HG03521 (cell line): ENCODE results near the gene CACNB2.

Experiments used
- ATAC-seq: cut with Tn5 transposase; IDR thresholded peaks from one replicate; pipeline ENCODE4 v1.9.1; 2021; ENCODE audit warnings: mild to moderate bottlenecking, moderate library complexity; ENCODE audit not compliant: unreplicated experiment

The CACNB2 gene

GRCh38 chr10:18224626-18225445, 84.6 kb downstream of the CACNB2 start:
- ATAC-seq = no peak

DNA sequence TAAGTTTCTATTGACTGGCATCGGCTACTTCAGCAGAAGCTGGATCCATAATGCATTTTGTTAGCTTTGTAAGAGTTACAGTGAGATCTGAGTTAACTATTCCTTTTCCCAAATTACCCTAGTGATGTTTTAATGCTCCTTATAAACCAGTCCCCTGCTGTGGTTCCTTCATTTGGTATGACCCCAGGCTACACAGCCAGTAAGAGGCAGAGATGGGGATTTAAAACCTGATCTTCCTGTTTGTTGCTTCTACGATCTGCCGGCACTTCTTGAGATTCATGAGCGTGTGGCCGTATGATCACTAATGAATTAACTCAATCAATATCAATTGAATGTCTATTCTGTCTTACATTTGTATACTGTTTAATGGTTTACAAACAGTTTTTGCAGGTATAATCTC, 86.1 kb downstream of the CACNB2 start:
- ATAC-seq = no peak

DNA sequence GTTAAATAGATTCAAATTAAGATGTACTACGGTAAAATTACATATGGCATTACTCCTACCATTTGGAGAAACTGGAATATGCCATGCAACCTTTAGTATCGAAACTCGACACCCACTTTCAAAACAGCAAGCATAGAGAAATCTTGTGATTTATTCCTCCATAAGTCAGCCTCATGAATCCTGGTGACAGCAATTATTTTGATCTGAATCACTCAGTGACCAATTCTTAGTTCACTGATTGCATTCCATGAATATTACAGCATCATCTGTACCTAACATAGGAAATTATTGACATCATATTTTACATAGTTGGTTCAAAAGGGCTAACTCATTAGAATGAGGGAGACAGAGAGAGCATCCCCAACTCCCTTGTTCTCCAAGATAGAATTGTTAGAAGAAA, 89.6 kb downstream of the CACNB2 start:
- ATAC-seq = no peak

DNA sequence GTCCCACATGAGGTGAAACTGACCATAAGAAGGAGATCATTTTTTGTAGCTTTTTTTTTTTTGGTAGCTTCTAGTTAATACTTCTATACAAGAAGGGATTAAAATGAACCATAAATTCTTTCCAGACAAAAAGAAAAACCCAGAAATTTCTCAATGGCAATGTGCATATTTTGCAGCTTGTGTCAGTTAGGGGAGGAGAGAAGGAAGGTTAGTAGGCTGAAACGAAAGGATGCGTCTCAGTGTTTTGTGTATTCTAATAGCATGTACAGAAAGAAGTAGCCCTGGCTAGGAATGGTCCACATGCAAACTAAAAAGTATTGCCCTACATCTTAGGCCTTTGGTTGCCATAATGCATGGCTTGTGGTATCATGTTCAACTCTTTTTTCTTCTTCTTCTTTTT, 90.6 kb downstream of the CACNB2 start:
- ATAC-seq = no peak

DNA sequence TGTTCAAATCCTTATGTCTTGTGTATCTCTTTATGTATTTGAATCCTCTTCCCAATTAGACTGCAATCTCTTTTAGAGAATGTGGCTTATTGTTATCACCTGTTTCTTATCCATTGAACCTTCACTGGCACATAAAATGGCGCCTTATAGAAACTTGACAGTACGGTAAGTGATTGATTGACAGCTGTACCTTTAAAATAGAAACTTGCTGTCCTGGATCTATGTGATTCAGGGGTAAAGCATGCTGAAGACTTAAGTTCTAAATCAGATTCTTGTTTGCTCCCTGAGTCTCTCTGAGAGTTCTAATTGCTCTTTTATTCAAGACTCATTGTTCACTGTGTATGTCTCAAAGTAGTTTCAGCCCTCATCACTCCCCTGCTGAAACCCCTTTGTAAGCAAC, 91.3 kb downstream of the CACNB2 start:
- no peak for ATAC-seq

DNA sequence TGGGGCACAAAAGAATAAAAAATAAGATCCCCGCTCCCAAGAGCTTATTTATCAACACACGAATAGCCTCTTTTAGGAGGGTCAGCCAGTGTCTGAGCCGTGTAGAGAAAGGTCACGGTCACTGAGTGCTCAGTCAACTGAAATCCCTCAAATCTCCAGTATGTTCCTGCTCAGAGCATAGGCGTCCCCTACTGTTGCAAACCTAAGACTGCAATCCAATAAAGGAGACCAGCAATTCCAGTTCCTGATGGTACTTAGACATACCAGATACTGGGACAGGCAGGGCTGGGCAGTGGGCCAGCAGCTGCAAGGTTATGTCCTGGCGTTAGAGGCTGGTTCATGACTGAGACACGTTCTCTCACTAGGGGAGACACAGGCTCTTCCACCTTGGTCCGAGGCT, 93.6 kb downstream of the CACNB2 start:
- ATAC-seq = no peak

DNA sequence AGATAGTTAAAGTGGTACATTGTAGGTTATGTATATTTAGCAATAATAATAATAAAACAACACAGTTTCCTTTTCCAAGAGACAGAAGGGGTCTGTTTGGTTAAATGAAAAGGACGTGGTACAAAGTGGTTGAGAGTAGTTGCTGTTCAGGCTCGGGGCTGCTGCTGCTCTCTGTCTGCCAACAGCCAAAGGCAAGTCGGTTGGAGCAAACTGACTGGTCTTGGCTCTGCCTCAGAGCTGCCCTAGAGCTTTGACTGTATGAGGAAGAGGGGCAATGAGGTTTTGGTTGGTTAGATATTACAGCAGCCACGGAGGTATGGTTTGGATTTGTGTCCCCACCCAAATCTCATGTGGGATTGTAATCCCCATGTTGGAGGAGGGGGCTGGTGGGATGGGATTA, 95.3 kb downstream of the CACNB2 start:
- ATAC-seq = no peak

DNA sequence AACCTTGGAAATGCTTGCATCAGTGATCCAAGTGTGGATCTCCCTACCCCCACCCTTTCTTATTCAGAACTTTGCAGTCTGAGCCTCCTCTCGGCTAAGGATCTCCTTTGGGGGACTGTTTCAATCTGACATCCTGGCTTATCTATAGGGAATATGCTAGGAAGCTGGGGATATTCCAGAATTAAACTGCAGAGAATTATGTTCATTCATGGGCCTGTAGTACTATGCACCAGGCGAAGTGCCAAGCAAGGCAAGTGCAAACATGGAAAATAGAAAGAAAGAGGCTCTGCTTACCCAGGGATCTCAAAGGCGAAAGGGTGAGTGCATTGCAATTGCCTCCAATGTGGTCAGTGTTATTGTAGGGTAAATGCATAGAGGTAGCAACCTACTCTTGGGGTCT, 96.5 kb downstream of the CACNB2 start:
- no peak for ATAC-seq

DNA sequence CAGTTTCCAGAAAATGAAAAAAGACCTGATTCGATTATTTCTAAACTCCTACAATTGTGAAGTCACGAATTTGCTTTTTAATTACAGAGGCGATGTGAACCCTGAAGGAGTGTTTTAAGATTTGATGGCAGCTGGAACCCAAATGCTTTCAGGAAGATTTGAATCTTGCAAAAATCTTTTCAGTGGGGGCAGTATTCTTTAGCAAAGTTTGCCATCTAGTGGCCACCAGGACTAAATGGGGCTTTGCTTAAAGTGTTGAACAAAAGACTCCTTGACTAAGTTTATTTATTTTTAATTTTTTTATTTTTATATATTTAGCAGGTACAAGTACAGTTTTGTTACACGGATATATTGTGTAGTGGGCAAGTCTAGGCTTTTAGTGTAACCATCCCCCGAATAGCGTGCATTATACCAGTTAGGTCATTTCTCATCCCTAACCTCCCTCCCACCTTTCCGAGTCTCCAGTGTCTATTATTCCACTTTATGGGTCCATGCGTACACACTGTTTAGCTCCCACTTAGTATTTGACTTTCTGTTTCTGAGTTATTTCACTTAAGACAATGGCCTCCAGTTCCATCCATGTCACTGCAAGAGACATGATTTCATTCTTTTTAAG, 98.8 kb downstream of the CACNB2 start:
- ATAC-seq = no peak

GRCh38 chr10:18240185-18240882, 100.1 kb downstream of the CACNB2 start:
- ATAC-seq = no peak

DNA sequence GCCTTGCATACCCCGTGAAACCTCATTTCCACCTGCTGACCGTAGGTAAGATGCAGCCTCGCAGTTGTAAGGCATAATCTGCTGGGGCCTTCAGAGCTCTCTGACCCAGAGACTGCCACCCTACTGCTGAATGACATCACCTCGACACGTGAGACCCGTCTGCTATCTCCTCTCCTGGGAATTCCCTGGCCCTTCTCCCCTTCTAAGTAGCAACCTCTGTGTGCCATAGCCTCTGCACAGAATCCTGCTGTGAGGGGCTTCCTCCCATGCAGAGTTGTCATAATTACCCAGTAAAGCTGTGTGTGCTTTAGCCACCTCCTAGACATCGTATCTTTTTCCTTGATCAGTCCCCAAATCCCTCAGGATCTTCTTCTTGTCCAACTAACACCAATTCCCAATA, 106.7 kb downstream of the CACNB2 start:
- no peak for ATAC-seq

DNA sequence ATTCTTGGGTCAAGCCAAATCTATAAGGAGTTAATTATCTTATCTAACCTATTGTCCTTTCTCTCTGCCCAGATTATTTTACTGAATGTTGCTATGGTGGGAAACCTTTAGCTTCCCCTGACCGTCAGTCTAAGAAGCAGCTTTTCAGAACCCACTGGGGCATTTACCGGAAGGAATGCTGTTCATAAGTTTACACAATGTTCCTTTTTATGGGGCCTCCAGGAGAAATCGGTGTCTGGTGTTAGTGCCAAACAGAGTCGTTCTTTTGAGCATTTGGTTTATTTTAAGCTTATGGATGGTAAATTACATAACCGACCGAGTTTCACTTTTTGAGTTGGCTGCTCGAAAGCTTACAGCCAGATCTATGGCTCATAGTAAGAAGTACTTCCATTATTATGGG, 111.9 kb downstream of the CACNB2 start:
- ATAC-seq = no peak

DNA sequence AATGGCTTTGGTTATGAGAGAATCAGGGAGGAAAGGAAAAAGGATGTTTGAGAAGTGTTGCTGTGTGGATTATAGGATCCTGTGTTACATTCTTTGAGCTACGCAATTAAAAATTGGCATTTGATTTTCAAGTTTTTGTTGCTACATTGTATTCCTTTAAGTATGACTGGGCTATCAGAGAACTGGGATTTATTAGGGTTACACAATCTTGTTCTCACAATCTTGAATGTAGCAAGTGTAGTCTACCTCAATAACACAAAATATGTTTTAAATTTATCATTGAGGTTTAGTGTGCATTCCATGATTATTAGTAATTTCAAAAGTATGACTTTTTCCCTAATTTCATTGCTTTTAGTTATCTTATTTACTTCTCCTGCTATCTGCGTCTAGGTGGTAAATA, 113.9 kb downstream of the CACNB2 start:
- ATAC-seq = no peak

- ATAC-seq = no peak
Measured at GRCh38 chr10:18254692-18255091, 114.5 kb downstream of the CACNB2 start.

- ATAC-seq = no peak
Measured at GRCh38 chr10:18260310-18260922, 120.2 kb downstream of the CACNB2 start.

GRCh38 chr10:18261063-18261610, 120.9 kb downstream of the CACNB2 start:
- no peak for ATAC-seq

DNA sequence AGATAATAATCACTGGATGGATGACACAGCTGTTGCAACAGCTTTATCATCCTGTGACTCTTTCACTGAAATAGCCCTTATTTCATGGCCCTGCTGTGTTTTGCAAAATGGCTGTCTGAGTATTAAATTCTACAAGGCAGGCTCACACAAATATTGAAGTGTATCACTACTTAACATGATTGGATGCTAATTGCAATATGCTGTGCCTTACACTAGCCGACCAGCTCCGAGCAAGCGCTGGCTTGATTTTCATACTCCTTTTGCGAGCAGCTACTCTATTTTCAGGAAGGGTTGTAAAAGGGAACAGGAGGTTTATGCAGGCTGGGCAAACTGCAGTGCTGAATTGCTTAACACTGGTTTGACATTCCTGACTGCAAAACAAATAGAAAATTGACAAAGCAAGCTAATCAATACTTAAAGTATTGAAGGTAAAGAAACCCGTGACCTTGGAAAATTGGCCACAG, 121.6 kb downstream of the CACNB2 start:
- no peak for ATAC-seq

GRCh38 chr10:18264466-18265050, 124.3 kb downstream of the CACNB2 start:
- ATAC-seq = no peak

- no peak for ATAC-seq
Measured at GRCh38 chr10:18268005-18268404, 127.8 kb downstream of the CACNB2 start.

GRCh38 chr10:18271491-18271890, 131.3 kb downstream of the CACNB2 start:
- ATAC-seq = no peak

DNA sequence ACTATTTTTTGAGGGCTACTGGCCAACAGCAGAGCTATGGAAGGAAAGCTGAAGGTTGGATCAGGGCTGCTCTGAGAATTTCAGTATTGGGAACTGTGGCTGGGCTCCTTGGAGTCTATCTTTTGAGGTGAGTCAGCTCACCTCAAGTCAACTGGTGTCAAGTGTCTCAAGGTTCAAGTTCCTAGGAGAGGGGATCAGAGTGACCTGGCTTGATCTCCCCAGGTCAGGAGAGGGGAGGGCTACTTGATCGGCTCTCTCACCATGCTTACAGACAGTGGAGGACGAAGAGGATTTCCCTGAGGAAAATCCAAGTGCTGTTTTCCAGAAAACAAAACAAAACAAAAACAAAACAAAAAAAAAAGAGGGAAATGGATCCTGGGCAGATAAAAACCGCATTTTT, 132.8 kb downstream of the CACNB2 start:
- ATAC-seq = no peak
